Suprapubic skin (tissue), 3 donors: ENCODE measurements around the gene EAF1.

Experiments
- CTCF ChIP-seq, 2 donors: fragments of 200-600 bp in 1 of 2; fragments of 450-650 bp in 1 of 2; sonication (generic) in 1 of 2; IDR thresholded peaks; one replicate each; pipeline ENCODE4 v1.5.1; 2016 to 2019; ENCODE audit warnings: antibody characterized with exemption in 2 of 2, mild to moderate bottlenecking in 1 of 2, moderate library complexity in 1 of 2
- EP300 ChIP-seq: sonication (generic); formaldehyde crosslinking; IDR thresholded peaks from one replicate; pipeline ENCODE4 v1.6.1; 2017; ENCODE audit warnings: antibody characterized with exemption

GRCh38 chr3:15490158-15490557 lies 62.8 kb downstream of the EAF1 start:
- TF ChIP-seq CTCF (IDR thresholded peaks at IDR 0.05) = no peak
- TF ChIP-seq EP300 = no peak
